Liver (tissue), 3 donors: Measurements from ENCODE around the gene MAN2A1.

Experiments used
- FOXA2 ChIP-seq: IDR thresholded peaks from 2 replicates; pipeline ENCODE4 v1.6.1; 2016; ENCODE audit warnings: antibody characterized with exemption
- SP1 ChIP-seq: IDR thresholded peaks from 2 replicates; pipeline ENCODE4 v1.6.1; 2018; ENCODE audit warnings: antibody characterized with exemption, mild to moderate bottlenecking
- YY1 ChIP-seq: IDR thresholded peaks from 2 replicates; pipeline ENCODE4 v1.6.1; 2016; ENCODE audit warnings: antibody characterized with exemption, mild to moderate bottlenecking
- TF ChIP-seq, protein P1 (sequence below): IDR thresholded peaks from 2 replicates; pipeline ENCODE4 v1.6.1; 2016; ENCODE audit warnings: antibody characterized with exemption, mild to moderate bottlenecking
- TF ChIP-seq, protein P2 (sequence below): fragments of 150-350 bp; IDR thresholded peaks from 2 replicates; pipeline ENCODE4 v1.5.1; 2017; ENCODE audit warnings: improper control_type of control experiment, low read depth, low read length; ENCODE audit not compliant: missing input control
- TF ChIP-seq, protein P3 (sequence below): IDR thresholded peaks from 2 replicates; pipeline ENCODE4 v1.6.1; 2016; ENCODE audit warnings: antibody characterized with exemption
- TF ChIP-seq, protein P4 (sequence below): IDR thresholded peaks from 2 replicates; pipeline ENCODE4 v1.6.1; 2016; ENCODE audit warnings: antibody characterized with exemption
- donor health status: healthy.
- donor health status: healthy.

DNA sequence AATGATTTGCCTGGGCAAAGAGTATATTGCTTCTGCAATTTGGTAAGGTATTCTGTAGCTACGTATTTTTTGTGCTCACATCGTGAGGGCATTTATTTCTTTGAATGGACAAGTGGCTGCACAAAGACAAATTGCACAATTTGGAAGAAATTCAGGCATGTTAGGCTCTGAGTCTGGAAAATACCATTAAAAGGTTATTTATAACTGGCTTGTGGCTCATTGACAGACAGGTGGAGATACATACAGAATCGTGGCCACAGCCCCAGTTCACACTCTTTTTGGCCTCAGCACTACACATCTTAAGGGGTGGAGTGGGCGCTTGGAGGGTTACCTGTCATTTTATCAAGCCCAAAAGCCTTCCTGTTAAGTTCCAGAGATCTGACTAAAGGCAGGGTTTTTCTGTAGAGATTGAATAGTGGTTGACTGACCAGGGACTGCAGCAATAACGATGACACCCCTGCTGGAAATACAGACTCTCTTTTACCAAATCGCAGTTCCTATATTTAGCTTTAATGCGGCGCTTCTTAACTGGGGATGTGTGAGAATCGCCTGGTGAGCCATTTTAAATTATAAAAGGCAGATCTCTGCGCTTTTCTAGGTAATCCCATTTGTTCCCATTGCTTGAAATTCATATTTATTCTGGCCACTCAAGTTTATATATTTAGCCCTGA lies 14.7 kb downstream of the MAN2A1 start:
- TF ChIP-seq, protein P1, sequence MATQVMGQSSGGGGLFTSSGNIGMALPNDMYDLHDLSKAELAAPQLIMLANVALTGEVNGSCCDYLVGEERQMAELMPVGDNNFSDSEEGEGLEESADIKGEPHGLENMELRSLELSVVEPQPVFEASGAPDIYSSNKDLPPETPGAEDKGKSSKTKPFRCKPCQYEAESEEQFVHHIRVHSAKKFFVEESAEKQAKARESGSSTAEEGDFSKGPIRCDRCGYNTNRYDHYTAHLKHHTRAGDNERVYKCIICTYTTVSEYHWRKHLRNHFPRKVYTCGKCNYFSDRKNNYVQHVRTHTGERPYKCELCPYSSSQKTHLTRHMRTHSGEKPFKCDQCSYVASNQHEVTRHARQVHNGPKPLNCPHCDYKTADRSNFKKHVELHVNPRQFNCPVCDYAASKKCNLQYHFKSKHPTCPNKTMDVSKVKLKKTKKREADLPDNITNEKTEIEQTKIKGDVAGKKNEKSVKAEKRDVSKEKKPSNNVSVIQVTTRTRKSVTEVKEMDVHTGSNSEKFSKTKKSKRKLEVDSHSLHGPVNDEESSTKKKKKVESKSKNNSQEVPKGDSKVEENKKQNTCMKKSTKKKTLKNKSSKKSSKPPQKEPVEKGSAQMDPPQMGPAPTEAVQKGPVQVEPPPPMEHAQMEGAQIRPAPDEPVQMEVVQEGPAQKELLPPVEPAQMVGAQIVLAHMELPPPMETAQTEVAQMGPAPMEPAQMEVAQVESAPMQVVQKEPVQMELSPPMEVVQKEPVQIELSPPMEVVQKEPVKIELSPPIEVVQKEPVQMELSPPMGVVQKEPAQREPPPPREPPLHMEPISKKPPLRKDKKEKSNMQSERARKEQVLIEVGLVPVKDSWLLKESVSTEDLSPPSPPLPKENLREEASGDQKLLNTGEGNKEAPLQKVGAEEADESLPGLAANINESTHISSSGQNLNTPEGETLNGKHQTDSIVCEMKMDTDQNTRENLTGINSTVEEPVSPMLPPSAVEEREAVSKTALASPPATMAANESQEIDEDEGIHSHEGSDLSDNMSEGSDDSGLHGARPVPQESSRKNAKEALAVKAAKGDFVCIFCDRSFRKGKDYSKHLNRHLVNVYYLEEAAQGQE, result no peak
- TF ChIP-seq SP1 (no peak), FOXA2 (no peak), YY1 (no peak)
- TF ChIP-seq, protein P2, sequence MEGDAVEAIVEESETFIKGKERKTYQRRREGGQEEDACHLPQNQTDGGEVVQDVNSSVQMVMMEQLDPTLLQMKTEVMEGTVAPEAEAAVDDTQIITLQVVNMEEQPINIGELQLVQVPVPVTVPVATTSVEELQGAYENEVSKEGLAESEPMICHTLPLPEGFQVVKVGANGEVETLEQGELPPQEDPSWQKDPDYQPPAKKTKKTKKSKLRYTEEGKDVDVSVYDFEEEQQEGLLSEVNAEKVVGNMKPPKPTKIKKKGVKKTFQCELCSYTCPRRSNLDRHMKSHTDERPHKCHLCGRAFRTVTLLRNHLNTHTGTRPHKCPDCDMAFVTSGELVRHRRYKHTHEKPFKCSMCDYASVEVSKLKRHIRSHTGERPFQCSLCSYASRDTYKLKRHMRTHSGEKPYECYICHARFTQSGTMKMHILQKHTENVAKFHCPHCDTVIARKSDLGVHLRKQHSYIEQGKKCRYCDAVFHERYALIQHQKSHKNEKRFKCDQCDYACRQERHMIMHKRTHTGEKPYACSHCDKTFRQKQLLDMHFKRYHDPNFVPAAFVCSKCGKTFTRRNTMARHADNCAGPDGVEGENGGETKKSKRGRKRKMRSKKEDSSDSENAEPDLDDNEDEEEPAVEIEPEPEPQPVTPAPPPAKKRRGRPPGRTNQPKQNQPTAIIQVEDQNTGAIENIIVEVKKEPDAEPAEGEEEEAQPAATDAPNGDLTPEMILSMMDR, result no peak
- TF ChIP-seq, protein P3, sequence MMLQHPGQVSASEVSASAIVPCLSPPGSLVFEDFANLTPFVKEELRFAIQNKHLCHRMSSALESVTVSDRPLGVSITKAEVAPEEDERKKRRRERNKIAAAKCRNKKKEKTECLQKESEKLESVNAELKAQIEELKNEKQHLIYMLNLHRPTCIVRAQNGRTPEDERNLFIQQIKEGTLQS, result no peak
- TF ChIP-seq, protein P4, sequence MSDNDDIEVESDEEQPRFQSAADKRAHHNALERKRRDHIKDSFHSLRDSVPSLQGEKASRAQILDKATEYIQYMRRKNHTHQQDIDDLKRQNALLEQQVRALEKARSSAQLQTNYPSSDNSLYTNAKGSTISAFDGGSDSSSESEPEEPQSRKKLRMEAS, result no peak
